ENCODE data around the gene NCBP3.

The NCBP3 gene

DNA sequence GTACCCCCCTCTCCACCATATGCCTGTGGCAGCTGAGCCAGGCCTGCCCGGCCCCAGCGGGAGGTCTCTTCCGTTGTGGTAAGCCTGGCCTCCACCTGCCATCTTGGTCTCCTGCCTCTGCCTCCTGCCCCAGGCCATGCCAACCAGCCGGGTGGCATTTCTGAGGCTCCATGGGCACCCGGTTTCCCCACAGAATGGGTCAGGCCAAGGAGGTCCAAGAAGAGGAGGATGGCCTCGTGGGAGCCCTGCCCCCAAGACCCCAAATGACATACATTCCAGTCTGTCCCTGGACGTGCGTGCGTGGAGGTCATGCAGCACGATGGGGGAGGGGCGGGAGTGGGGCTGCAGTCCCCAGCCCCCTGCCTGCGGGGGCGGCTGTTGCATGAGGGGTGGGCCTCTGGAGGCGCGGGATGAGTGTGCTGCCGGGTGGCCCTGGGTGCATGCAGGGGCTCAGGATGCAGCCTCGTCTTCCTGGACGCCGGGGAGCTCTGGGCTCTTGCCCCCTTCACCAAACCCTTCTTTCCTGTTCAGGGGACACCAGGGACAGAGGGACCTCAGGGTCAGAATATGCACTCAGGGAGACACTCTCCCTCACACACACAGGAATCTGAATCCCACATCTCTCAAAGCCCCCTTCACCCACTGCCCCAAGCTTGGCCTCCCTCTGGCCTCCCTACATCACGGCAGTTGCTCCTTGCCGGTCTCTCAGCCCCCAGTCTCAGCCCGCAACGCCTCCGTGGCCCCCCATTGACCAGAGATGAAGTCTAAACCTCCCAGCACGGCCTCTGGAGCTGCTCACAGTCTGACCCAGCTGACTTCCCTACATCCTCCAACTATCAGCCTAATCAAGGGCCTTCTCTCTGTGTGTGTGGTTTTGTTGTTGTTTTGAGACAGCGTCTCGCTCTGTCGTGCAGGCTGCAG lies 16.0 kb upstream of the NCBP3 start:
- Histone ChIP-seq H3K79me2 (ENCODE audit: low read length) (no peaks in the 10 kb centered on the region), H3K27ac (ENCODE audit: low read length) (no peak overlapping the region), H3K9ac (ENCODE audit: low read length) (no peak overlapping the region), H3K4me1 (ENCODE audit: low read length) (no peaks in the 10 kb centered on the region), H3K4me2 (ENCODE audit: low read depth, low read length) (no peak overlapping the region), H3K36me3 (replicated peaks; ENCODE audit: insufficient read depth, low read length) (no peaks in the 10 kb centered on the region), H2AFZ (ENCODE audit: low read length) (no peak overlapping the region), H3K4me3 (ENCODE audit: low read length) (no peak overlapping the region), H3K9me2 (replicated peaks; ENCODE audit: insufficient read depth, low read length) (no peaks in the 10 kb centered on the region), H3K9me3 (replicated peaks; ENCODE audit: insufficient read depth, low read length) (no peaks in the 10 kb centered on the region), H4K20me1 (ENCODE audit: insufficient read depth, low read length) (no peaks in the 10 kb centered on the region), H3K27me3 (replicated peaks; ENCODE audit: insufficient read depth, low read length) (no peaks in the 10 kb centered on the region), H3F3A (ENCODE audit: insufficient read depth, low read length) (no peaks in the 10 kb centered on the region)
- TF ChIP-seq, protein P1, sequence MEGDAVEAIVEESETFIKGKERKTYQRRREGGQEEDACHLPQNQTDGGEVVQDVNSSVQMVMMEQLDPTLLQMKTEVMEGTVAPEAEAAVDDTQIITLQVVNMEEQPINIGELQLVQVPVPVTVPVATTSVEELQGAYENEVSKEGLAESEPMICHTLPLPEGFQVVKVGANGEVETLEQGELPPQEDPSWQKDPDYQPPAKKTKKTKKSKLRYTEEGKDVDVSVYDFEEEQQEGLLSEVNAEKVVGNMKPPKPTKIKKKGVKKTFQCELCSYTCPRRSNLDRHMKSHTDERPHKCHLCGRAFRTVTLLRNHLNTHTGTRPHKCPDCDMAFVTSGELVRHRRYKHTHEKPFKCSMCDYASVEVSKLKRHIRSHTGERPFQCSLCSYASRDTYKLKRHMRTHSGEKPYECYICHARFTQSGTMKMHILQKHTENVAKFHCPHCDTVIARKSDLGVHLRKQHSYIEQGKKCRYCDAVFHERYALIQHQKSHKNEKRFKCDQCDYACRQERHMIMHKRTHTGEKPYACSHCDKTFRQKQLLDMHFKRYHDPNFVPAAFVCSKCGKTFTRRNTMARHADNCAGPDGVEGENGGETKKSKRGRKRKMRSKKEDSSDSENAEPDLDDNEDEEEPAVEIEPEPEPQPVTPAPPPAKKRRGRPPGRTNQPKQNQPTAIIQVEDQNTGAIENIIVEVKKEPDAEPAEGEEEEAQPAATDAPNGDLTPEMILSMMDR (IDR thresholded peaks at IDR 0.05; ENCODE audit: low read length), result no peak
- TF ChIP-seq EZH2 (optimal IDR thresholded peaks at IDR 0.05; ENCODE audit: low read depth, low read length), result no peak
- TF ChIP-seq EZH2phosphoT487 (IDR thresholded peaks at IDR 0.05; ENCODE audit: low read length), result no peak
- no peak for DNase-seq

- H4K20me1 ChIP-seq (ENCODE audit: insufficient read depth, low read length), result no peaks in the 10 kb centered on the region
- H3K36me3 ChIP-seq (replicated peaks; ENCODE audit: insufficient read depth, low read length), result no peaks in the 10 kb centered on the region
- no peaks in the 10 kb centered on the region for H3F3A ChIP-seq (ENCODE audit: insufficient read depth, low read length)
- no peak overlapping the region for H3K4me3 ChIP-seq (ENCODE audit: low read length)
- DNase-seq, result no peak
- no peaks in the 10 kb centered on the region for H3K4me1 ChIP-seq (ENCODE audit: low read length)
- no peaks in the 10 kb centered on the region for H3K27me3 ChIP-seq (replicated peaks; ENCODE audit: insufficient read depth, low read length)
- H3K9me2 ChIP-seq (replicated peaks; ENCODE audit: insufficient read depth, low read length), result no peaks in the 10 kb centered on the region
- H3K4me2 ChIP-seq (ENCODE audit: low read depth, low read length), result no peak overlapping the region
- no peaks in the 10 kb centered on the region for H3K79me2 ChIP-seq (ENCODE audit: low read length)
- no peak overlapping the region for H3K27ac ChIP-seq (ENCODE audit: low read length)
- no peak overlapping the region for H3K9ac ChIP-seq (ENCODE audit: low read length)
- H3K9me3 ChIP-seq (replicated peaks; ENCODE audit: insufficient read depth, low read length), result no peaks in the 10 kb centered on the region
- H2AFZ ChIP-seq (ENCODE audit: low read length), result no peak overlapping the region
- TF ChIP-seq, protein P1 (IDR thresholded peaks at IDR 0.05; ENCODE audit: low read length), result no peak
- TF ChIP-seq EZH2 (optimal IDR thresholded peaks at IDR 0.05; ENCODE audit: low read depth, low read length) (no peak), EZH2phosphoT487 (IDR thresholded peaks at IDR 0.05; ENCODE audit: low read length) (no peak)
Observed at GRCh38 chr17:3860939-3861700, 15.1 kb upstream of the NCBP3 start.

DNA sequence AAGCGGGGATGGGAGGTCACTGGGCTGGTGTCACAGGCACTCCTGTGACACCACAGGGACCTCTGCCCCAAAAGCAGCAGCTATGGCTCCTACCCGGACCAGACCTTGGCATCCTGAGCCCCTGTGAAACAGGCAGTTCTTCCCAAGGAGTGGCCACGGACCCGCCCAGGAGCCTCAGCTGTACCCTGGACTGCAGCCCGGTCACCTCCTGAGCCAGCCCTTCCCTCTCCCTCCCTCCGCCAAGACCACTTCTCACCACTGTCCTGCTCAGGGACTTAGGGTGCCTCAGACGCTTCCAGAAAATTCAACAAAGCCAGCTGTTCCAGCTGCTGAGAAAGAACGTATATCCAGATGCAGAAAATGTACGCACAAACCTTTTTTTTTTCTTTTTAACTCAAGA lies 13.9 kb upstream of the NCBP3 start:
- no peaks in the 10 kb centered on the region for H3K4me1 ChIP-seq (ENCODE audit: low read length)
- no peak for DNase-seq
- H3K36me3 ChIP-seq (replicated peaks; ENCODE audit: insufficient read depth, low read length), result no peaks in the 10 kb centered on the region
- H3K9me2 ChIP-seq (replicated peaks; ENCODE audit: insufficient read depth, low read length), result no peaks in the 10 kb centered on the region
- no peaks in the 10 kb centered on the region for H3K79me2 ChIP-seq (ENCODE audit: low read length)
- H2AFZ ChIP-seq (ENCODE audit: low read length), result no peak overlapping the region
- H3K4me2 ChIP-seq (ENCODE audit: low read depth, low read length), result no peak overlapping the region
- TF ChIP-seq EZH2 (optimal IDR thresholded peaks at IDR 0.05; ENCODE audit: low read depth, low read length), result no peak
- TF ChIP-seq, protein P1 (IDR thresholded peaks at IDR 0.05; ENCODE audit: low read length), result no peak
- TF ChIP-seq EZH2phosphoT487 (IDR thresholded peaks at IDR 0.05; ENCODE audit: low read length), result no peak
- no peaks in the 10 kb centered on the region for H3K9me3 ChIP-seq (replicated peaks; ENCODE audit: insufficient read depth, low read length)
- peaks cover 4% of the 10 kb centered on the region; the same call in 1 of the 2 replicates for H3K27me3 ChIP-seq (replicated peaks; ENCODE audit: insufficient read depth, low read length)
- H3K4me3 ChIP-seq (ENCODE audit: low read length), result no peak overlapping the region
- H3F3A ChIP-seq (ENCODE audit: insufficient read depth, low read length), result no peaks in the 10 kb centered on the region
- no peak overlapping the region for H3K27ac ChIP-seq (ENCODE audit: low read length)
- no peak overlapping the region for H3K9ac ChIP-seq (ENCODE audit: low read length)
- no peaks in the 10 kb centered on the region for H4K20me1 ChIP-seq (ENCODE audit: insufficient read depth, low read length)

Data from MM.1S (cell line).